ENCODE results near the gene CEP63.

DNA sequence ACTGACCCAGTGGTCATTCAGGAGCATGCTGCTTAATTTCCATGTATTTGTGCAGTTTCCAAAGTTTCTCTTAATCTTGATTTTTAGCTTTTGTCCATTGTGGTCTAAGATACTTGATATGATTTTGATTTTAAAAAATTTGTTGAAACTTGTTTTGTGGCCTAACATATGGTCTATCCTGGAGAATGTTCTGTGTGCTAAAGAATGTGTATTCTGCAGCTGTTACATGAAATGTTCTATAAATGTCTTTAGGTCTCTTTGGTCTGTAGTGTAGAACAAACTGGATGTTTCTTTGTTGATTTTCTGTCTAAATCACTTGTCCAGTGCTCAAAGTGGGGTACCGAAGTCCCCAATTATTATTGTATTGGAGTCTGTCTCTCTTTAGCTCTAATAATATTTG lies 17.4 kb downstream of the CEP63 start:
- TF ChIP-seq SUZ12 (IDR thresholded peaks at IDR 0.05; ENCODE audit: extremely low read depth, insufficient read depth, insufficient read length) = no peak
- no peak for TF ChIP-seq ZNF274 (IDR thresholded peaks at IDR 0.05; ENCODE audit: low read depth, low read length)

All from NT2/D1 (cell line).